Measurements from ENCODE around the gene FAM180A. TPM values are rescaled to one million over a fixed set of nuclear protein-coding genes. Genes with fewer than 3 reads are reported as not detected.

The FAM180A gene
- total RNA-seq, 1 donor from 2014 or later, result 0.24 TPM

DNA sequence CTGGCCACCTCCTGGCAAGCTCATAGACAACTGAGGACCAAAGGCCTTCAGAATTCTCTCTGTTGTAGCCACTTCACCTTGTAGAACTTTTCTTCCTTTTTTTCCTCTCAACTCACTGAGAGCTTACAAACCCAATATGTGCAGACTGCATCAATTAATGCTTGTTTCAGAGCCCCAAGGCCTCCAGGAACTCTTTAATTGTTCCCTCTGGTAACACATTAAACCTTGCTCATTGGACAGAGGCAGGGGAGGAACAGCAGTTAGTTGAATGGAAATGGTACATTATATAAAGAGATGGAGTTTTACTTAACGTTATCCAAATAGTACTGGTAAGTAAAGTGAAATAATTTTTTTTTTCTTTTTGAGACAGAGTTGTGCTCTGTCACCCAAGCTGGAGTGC, 61.1 kb downstream of the FAM180A start:
- no peak overlapping the region for H3K4me3 Mint-ChIP-seq (ENCODE audit: unreplicated experiment)
- H3K4me1 Mint-ChIP-seq (ENCODE audit: unreplicated experiment), result peaks cover 13% of the 10 kb centered on the region
- peaks cover 12% of the 10 kb centered on the region for H3K36me3 Mint-ChIP-seq (ENCODE audit: unreplicated experiment)
- no peaks in the 10 kb centered on the region for H3K9me3 Mint-ChIP-seq (ENCODE audit: unreplicated experiment)
- no peak overlapping the region for H3K27ac Mint-ChIP-seq (ENCODE audit: unreplicated experiment)
- H3K27me3 Mint-ChIP-seq (ENCODE audit: unreplicated experiment), result no peaks in the 10 kb centered on the region
- DNase-seq (ENCODE audit: extremely low spot score, unreplicated experiment), result no peak
- TF ChIP-seq, protein P1, sequence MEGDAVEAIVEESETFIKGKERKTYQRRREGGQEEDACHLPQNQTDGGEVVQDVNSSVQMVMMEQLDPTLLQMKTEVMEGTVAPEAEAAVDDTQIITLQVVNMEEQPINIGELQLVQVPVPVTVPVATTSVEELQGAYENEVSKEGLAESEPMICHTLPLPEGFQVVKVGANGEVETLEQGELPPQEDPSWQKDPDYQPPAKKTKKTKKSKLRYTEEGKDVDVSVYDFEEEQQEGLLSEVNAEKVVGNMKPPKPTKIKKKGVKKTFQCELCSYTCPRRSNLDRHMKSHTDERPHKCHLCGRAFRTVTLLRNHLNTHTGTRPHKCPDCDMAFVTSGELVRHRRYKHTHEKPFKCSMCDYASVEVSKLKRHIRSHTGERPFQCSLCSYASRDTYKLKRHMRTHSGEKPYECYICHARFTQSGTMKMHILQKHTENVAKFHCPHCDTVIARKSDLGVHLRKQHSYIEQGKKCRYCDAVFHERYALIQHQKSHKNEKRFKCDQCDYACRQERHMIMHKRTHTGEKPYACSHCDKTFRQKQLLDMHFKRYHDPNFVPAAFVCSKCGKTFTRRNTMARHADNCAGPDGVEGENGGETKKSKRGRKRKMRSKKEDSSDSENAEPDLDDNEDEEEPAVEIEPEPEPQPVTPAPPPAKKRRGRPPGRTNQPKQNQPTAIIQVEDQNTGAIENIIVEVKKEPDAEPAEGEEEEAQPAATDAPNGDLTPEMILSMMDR (IDR thresholded peaks at IDR 0.05), result no peak

DNA sequence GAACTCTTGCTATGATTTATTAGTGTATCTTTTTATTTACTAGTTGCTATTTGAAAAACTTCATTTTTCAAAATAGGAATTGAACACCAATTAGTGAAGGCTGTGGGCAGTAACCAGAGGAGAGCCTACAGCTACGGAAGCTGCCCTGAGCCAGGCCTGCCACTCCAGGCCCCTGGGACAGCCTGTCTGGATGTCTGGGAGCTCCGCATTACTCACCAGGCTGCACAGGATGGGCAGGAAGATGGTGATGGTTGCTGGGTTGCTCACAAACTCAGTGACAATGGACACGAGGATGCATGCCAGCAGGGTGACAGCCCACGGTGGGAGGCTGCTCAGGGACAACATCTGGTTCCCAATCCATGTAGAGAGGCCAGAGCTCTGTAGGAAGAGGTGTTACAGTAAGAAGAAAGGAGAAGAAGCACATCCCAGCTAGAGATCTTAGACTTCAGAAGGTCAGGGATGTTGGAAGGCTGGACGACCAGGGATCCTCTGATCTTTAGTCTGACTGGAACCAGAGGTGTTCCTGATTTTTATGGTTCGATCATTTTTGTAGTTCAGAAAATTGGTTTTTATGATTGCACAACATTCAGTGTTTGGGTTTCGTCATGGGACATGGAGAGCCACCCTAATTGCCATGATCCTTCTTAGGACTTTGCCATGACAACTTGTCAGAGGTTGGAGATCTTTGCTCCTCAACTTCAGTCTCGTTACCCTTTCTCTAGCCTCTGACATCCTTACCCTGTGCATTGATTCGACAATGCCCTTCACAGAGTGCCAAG, 63.1 kb downstream of the FAM180A start:
- Mint-ChIP-seq H3K4me1 (ENCODE audit: unreplicated experiment) (peaks cover 14% of the 10 kb centered on the region), H3K36me3 (ENCODE audit: unreplicated experiment) (peaks cover 12% of the 10 kb centered on the region), H3K27me3 (ENCODE audit: unreplicated experiment) (no peaks in the 10 kb centered on the region), H3K4me3 (ENCODE audit: unreplicated experiment) (no peak overlapping the region), H3K27ac (ENCODE audit: unreplicated experiment) (no peak overlapping the region), H3K9me3 (ENCODE audit: unreplicated experiment) (no peaks in the 10 kb centered on the region)
- TF ChIP-seq, protein P1 (IDR thresholded peaks at IDR 0.05), result no peak
- no peak for DNase-seq (ENCODE audit: extremely low spot score, unreplicated experiment)

DNA sequence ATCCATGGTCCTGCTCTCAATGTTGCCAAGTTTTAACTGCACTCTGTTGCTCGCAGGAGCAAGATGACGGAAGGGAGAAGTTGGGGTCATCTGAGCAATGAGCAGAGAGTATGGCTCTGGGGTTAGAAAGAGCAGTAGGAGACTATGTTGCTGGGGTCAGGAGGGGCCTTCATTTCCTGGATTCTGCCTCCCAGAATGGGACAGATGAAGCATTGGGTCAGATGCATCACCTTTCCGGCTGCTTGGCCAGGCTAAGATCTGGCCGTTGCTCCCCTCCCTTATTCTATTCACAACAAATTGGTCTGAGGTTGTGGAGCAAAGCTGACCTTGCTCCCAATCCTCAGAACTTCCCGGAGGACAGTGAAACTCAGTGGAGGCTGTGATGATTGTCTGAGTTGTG, 63.9 kb downstream of the FAM180A start:
- H3K27me3 Mint-ChIP-seq (ENCODE audit: unreplicated experiment), result no peaks in the 10 kb centered on the region
- no peaks in the 10 kb centered on the region for H3K9me3 Mint-ChIP-seq (ENCODE audit: unreplicated experiment)
- H3K4me3 Mint-ChIP-seq (ENCODE audit: unreplicated experiment), result no peak overlapping the region
- peaks cover 12% of the 10 kb centered on the region for H3K36me3 Mint-ChIP-seq (ENCODE audit: unreplicated experiment)
- no peak for DNase-seq (ENCODE audit: extremely low spot score, unreplicated experiment)
- TF ChIP-seq, protein P1 (IDR thresholded peaks at IDR 0.05), result no peak
- H3K27ac Mint-ChIP-seq (ENCODE audit: unreplicated experiment), result no peak overlapping the region
- peaks cover 10% of the 10 kb centered on the region for H3K4me1 Mint-ChIP-seq (ENCODE audit: unreplicated experiment)

DNA sequence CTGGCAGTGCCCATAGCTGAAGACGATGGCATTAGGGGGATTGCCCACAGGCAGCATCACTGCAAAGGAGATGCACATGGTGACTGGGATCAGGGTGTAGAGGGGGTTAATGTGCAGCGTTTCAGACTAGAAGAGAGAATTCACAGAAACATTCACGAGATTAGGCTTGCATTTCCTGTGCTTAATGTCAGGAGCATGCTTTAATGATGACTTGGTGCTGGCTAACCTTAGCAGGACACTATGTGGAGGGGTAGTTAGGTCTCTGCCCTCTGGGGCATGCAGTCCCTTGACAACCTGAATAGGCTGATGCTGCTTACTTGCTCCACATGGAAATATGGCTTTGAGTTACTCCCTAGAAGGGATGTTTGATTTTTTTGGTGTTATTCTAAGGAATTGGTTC, 64.5 kb downstream of the FAM180A start:
- H3K27me3 Mint-ChIP-seq (ENCODE audit: unreplicated experiment), result no peaks in the 10 kb centered on the region
- peaks cover 10% of the 10 kb centered on the region for H3K4me1 Mint-ChIP-seq (ENCODE audit: unreplicated experiment)
- no peaks in the 10 kb centered on the region for H3K9me3 Mint-ChIP-seq (ENCODE audit: unreplicated experiment)
- no peak overlapping the region for H3K27ac Mint-ChIP-seq (ENCODE audit: unreplicated experiment)
- DNase-seq (ENCODE audit: extremely low spot score, unreplicated experiment), result no peak
- peaks cover 9% of the 10 kb centered on the region for H3K36me3 Mint-ChIP-seq (ENCODE audit: unreplicated experiment)
- H3K4me3 Mint-ChIP-seq (ENCODE audit: unreplicated experiment), result no peak overlapping the region
- TF ChIP-seq, protein P1 (IDR thresholded peaks at IDR 0.05), result no peak

DNA sequence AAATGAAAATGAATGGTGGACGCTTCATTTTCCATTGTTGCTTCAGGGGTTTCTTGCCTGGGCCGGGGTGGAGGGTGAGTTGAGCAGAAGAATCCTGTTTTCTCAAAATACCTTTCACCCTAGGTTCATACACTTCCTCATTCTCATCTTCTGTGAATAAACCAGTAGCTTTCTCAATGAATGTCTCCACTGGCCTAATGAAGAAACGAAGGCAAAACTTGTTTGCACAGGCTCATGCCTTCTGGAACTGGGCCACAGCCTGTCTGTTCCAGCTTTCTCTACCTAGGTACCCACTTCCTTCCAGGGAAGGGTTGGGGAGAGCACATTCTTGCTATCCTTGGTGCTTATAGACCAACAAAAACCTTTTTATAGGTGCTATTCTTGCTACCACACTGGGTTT, 65.0 kb downstream of the FAM180A start:
- peaks cover 7% of the 10 kb centered on the region for H3K36me3 Mint-ChIP-seq (ENCODE audit: unreplicated experiment)
- TF ChIP-seq, protein P1 (IDR thresholded peaks at IDR 0.05), result no peak
- DNase-seq (ENCODE audit: extremely low spot score, unreplicated experiment), result no peak
- no peaks in the 10 kb centered on the region for H3K27me3 Mint-ChIP-seq (ENCODE audit: unreplicated experiment)
- no peak overlapping the region for H3K27ac Mint-ChIP-seq (ENCODE audit: unreplicated experiment)
- no peak overlapping the region for H3K4me3 Mint-ChIP-seq (ENCODE audit: unreplicated experiment)
- H3K9me3 Mint-ChIP-seq (ENCODE audit: unreplicated experiment), result no peaks in the 10 kb centered on the region
- H3K4me1 Mint-ChIP-seq (ENCODE audit: unreplicated experiment), result peaks cover 12% of the 10 kb centered on the region

All from osteocyte (in vitro differentiated cells).